Astrocyte of the cerebellum (primary cell): ENCODE measurements around the gene ACOT11.

Experiments used
- DNase-seq: peaks from one replicate; pipeline ENCODE4 v3.0.0-alpha.2; 2011; ENCODE audit warnings: low read depth
- H3K4me3 ChIP-seq: 2 replicates; pipeline ENCODE4 v1.5.1; 2011; ENCODE audit warnings: mild to moderate bottlenecking, low read depth, low read length, moderate library complexity
- CTCF ChIP-seq: IDR thresholded peaks from 2 replicates; pipeline ENCODE4 v1.5.1; 2012; ENCODE audit warnings: low read length, low read depth, moderate library complexity, mild to moderate bottlenecking; ENCODE audit errors: missing control alignments
- in situ Hi-C: cut with HindIII; loops from 2 replicates; pipeline ENCODE4 v1.10.0; 2017; ENCODE audit warnings: low sequenced_read_pairs

The ACOT11 gene

GRCh38 chr1:54553602-54554313 is 5.7 kb downstream of the ACOT11 start:
- no peak for TF ChIP-seq CTCF
- no peak for DNase-seq
- in situ Hi-C loops = no loop called here
- no peak overlapping the region for H3K4me3 ChIP-seq

- H3K4me3 ChIP-seq = no peak overlapping the region
- in situ Hi-C loops = no loop called here
- TF ChIP-seq CTCF = no peak
- DNase-seq = no peak
These were observed 8.1 kb downstream of the ACOT11 start for GRCh38 chr1:54556110-54556509.

GRCh38 chr1:54557671-54558355 is 9.8 kb downstream of the ACOT11 start:
- TF ChIP-seq CTCF = no peak
- H3K4me3 ChIP-seq = no peak overlapping the region
- DNase-seq = no peak
- in situ Hi-C loops = no loop called here

GRCh38 chr1:54558434-54559030 is 10.5 kb downstream of the ACOT11 start:
- in situ Hi-C loops = no loop called here
- no peak for DNase-seq
- H3K4me3 ChIP-seq = no peak overlapping the region
- no peak for TF ChIP-seq CTCF

GRCh38 chr1:54559111-54559548 is 11.1 kb downstream of the ACOT11 start:
- in situ Hi-C loops = no loop called here
- H3K4me3 ChIP-seq = no peak overlapping the region
- no peak for DNase-seq
- no peak for TF ChIP-seq CTCF

GRCh38 chr1:54559771-54560231 is 11.8 kb downstream of the ACOT11 start:
- DNase-seq = no peak
- in situ Hi-C loops = no loop called here
- no peak for TF ChIP-seq CTCF
- no peak overlapping the region for H3K4me3 ChIP-seq
